GM12878 (cell line): ENCODE results near the gene COX7C. TPM values are rescaled to one million over a fixed set of nuclear protein-coding genes. Genes with fewer than 3 reads are reported as not detected.

Experiments
- ATAC-seq: fragments of 200-7000 bp; cut with Tn5 transposase; 3 replicates; pipeline ENCODE4 v1.9.1; 2020; ENCODE audit warnings: mild to moderate bottlenecking, moderate library complexity
- BruUV-seq: library from RNA; stranded (reverse); fragments of 400-500 nt; replicated peaks from 2 replicates; lab custom pipeline; 2021; lab: Mats Ljungman, UMichigan
- CTCF ChIA-PET: fragments of 300-600 bp; sonication (Branson Sonifier 250); formaldehyde crosslinking; extraction: SDS; loops from one replicate; lab custom pipeline; 2021; ENCODE audit warnings: inconsistent platforms; lab: Yijun Ruan, JAX
- POLR2A ChIA-PET: fragments of 350-600 bp; formaldehyde crosslinking; extraction: SDS; loops from one replicate; lab custom pipeline; 2021; ENCODE audit warnings: inconsistent platforms; lab: Charles Lee
- RAD21 ChIA-PET: fragments of 300-600 bp; sonication (Branson Sonifier 250); formaldehyde crosslinking; loops from one replicate; lab custom pipeline; 2023; ENCODE audit warnings: antibody characterized with exemption; ENCODE audit not compliant: unreplicated experiment; lab: Charles Lee
- SMC1A ChIA-PET: fragments of 300-600 bp; sonication (Branson Sonifier 250); formaldehyde crosslinking; loops from one replicate; lab custom pipeline; 2023; ENCODE audit not compliant: unreplicated experiment, uncharacterized antibody; lab: Charles Lee
- DNase-seq: peaks from one replicate; pipeline ENCODE4 v3.0.0-alpha.2; 2011; ENCODE audit warnings: low read depth, low spot score
- FAIRE-seq: peaks from 3 replicates; lab custom pipeline; 2011; peaks lifted over from hg19 to GRCh38; lab: Jason Lieb, UNC
- H2AFZ ChIP-seq: 2 replicates; pipeline ENCODE4 v1.6.0; 2011; ENCODE audit warnings: low read depth, low read length, control low read depth; ENCODE audit not compliant: control insufficient read depth
- H3K27ac ChIP-seq: 2 replicates; pipeline ENCODE4 v1.5.1; 2011; ENCODE audit warnings: control low read depth; ENCODE audit not compliant: control insufficient read depth, insufficient read depth
- H3K27me3 ChIP-seq, 2 experiments: replicated peaks in 1 of 2; 2 replicates each; pipeline versions ENCODE4 v1.6.0 to v1.6.1; 2011; ENCODE audit warnings: low read length in 1 of 2; ENCODE audit not compliant: control insufficient read depth in 2 of 2, insufficient read depth in 2 of 2
- H3K36me3 ChIP-seq, 2 experiments: 2 replicates each; pipeline ENCODE4 v1.5.1; 2011; ENCODE audit warnings: low read length in 1 of 2; ENCODE audit not compliant: control insufficient read depth in 2 of 2, insufficient read depth in 2 of 2
- H3K4me1 ChIP-seq: 2 replicates; pipeline ENCODE4 v1.6.1; 2011; ENCODE audit warnings: mild to moderate bottlenecking, low read length, moderate library complexity, mixed read lengths; ENCODE audit not compliant: control insufficient read depth, insufficient read depth
- H3K4me2 ChIP-seq: 2 replicates; pipeline ENCODE4 v1.6.0; 2011; ENCODE audit warnings: control low read depth; ENCODE audit not compliant: control insufficient read depth, insufficient read depth
- H3K4me3 ChIP-seq: fragments of 200-600 bp; sonication (generic); 2 replicates; pipeline ENCODE4 v1.5.1; 2016
- H3K79me2 ChIP-seq: 2 replicates; pipeline ENCODE4 v1.6.0; 2011; ENCODE audit warnings: low read length; ENCODE audit not compliant: control insufficient read depth, insufficient read depth
- H3K9ac ChIP-seq: 2 replicates; pipeline ENCODE4 v1.8.0; 2011; ENCODE audit warnings: low read length, control low read depth, mixed read lengths; ENCODE audit not compliant: control insufficient read depth, insufficient read depth
- H3K9me3 ChIP-seq: replicated peaks from 3 replicates; pipeline ENCODE4 v1.5.1; 2011; ENCODE audit warnings: mild to moderate bottlenecking, low read length; ENCODE audit not compliant: control insufficient read depth, insufficient read depth
- H4K20me1 ChIP-seq: 2 replicates; pipeline ENCODE4 v1.6.0; 2011; ENCODE audit not compliant: control insufficient read depth, insufficient read depth
- ASH2L ChIP-seq: fragments of 300-600, 200-600 bp; sonication (generic); IDR thresholded peaks from 2 replicates; pipeline ENCODE4 v1.6.1; 2017; ENCODE audit warnings: low read depth, mild to moderate bottlenecking, borderline replicate concordance
- KAT2A ChIP-seq: conservative IDR thresholded peaks from 2 replicates; pipeline ENCODE4 v1.6.1; 2011; ENCODE audit warnings: low read depth, low read length; ENCODE audit not compliant: control insufficient read depth
- MEF2A ChIP-seq: IDR thresholded peaks from 2 replicates; pipeline ENCODE4 v1.6.1; 2011; ENCODE audit warnings: low read depth, mild to moderate bottlenecking, low read length, moderate library complexity; ENCODE audit not compliant: insufficient read depth
- PAX8 ChIP-seq: fragments of 450-650 bp; IDR thresholded peaks from 2 replicates; pipeline ENCODE4 v1.6.1; 2017; ENCODE audit warnings: mild to moderate bottlenecking, moderate library complexity
- PKNOX1 ChIP-seq: fragments of 450-650 bp; IDR thresholded peaks from 2 replicates; pipeline ENCODE4 v1.6.1; 2016; ENCODE audit warnings: mild to moderate bottlenecking
- TAF1 ChIP-seq: IDR thresholded peaks from 2 replicates; pipeline ENCODE4 v1.6.1; 2011; ENCODE audit warnings: mild to moderate bottlenecking, low read depth, low read length, borderline replicate concordance
- ZNF24 ChIP-seq: fragments of 450-650 bp; IDR thresholded peaks from 2 replicates; pipeline ENCODE4 v1.6.1; 2017; ENCODE audit warnings: antibody characterized with exemption, mild to moderate bottlenecking
- WGBS: methylation state at CpG from one replicate; pipeline ENCODE4 v1.1.6; 2016; ENCODE audit warnings: low lambda C conversion rate; ENCODE audit not compliant: insufficient replicate concordance, insufficient coverage; ENCODE audit errors: missing lambda C conversion rate; 5-methylcytosine and 5-hydroxymethylcytosine counted together
- in situ Hi-C: fragments of 300-500 bp; cut with MboI; formaldehyde crosslinking; loops from 9 replicates; pipeline ENCODE4 v1.14.3; 2018; ENCODE audit warnings: mixed read lengths
- intact Hi-C: fragments of 100-400 bp; cut with micrococcal nuclease; formaldehyde crosslinking; loops from one replicate; pipeline ENCODE4 v1.14.2; 2022; ENCODE audit not compliant: unreplicated experiment
- polyA plus RNA-seq, 11 experiments: library from polyadenylated mRNA; depleted of rRNA in 4 of 11; unstranded in 6 of 11; stranded (reverse) in 5 of 11; fragments of >200 nt; fragmentation: Nextera tagmentation in 4 of 11; fragmentation: Illumina TruSeq in 1 of 11; extraction: Ambion mirVana in 4 of 11; extraction: Trizol in 1 of 11; gene quantifications; 1 replicate in 1 of 11; 2 replicates in 10 of 11; pipeline versions ENCODE4 v1.2.1 to v1.2.3, GENCODE V29; 2011 to 2016; ENCODE audit warnings: inconsistent platforms in 2 of 11, missing spikeins in 2 of 11, low read depth in 1 of 11
- total RNA-seq, 4 experiments: library from RNA; depleted of rRNA in 3 of 4; stranded (reverse); fragments of >200 nt in 3 of 4; fragmentation: Illumina TruSeq in 1 of 4; extraction: Trizol in 1 of 4; gene quantifications; 2 replicates each; pipeline versions ENCODE4 v1.2.1 to v1.2.3, GENCODE V29; 2013 to 2021

Gene COX7C
- total and polyA plus RNA-seq, 10 of the 15 experiments (the other 5 are each of a cell fraction or from before 2014, with no cell fraction given), result 484 to 1,591 (median 883) TPM

DNA sequence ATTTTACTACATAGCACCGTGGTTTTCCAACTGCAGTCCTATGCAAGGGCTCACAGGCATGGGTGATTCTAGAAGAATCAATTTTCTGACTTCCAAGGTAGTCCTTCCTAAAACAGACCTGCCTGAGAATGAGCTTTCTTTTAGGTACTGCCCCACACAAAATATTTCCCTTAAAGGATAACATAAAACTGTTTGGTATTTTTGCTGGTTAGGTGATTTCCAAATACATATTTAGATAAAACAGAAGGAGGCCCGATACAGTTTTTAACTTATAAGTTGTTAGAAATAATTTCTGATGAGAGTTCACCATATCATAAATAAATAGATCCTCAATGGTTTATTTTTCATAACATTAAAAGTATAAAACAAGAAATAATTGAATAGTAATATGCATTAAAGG lies 46.4 kb downstream of the COX7C start:
- intact Hi-C loops, result no loop called here
- H2AFZ ChIP-seq, result no peak overlapping the region
- H3K4me1 ChIP-seq, result no peaks in the 10 kb centered on the region
- RAD21 ChIA-PET, result no interaction called here
- no peak overlapping the region for H3K9ac ChIP-seq
- 50% methylated on average over 2 of the region's 2 CpGs for WGBS
- no peak overlapping the region for H3K4me3 ChIP-seq
- H3K4me2 ChIP-seq, result no peak overlapping the region
- H3K36me3 ChIP-seq, result no peaks in the 10 kb centered on the region
- SMC1A ChIA-PET, result no interaction called here
- CTCF ChIA-PET, result no interaction called here
- POLR2A ChIA-PET, result no interaction called here
- DNase-seq (no peak), ATAC-seq (no peak), FAIRE-seq (no peak)
- TF ChIP-seq PAX8, result no peak
- no peak for TF ChIP-seq MEF2A
- no peak for TF ChIP-seq TAF1
- no peak for TF ChIP-seq KAT2A
- no peak for TF ChIP-seq ASH2L
- no peaks in the 10 kb centered on the region for H3K27me3 ChIP-seq
- H3K79me2 ChIP-seq, result no peaks in the 10 kb centered on the region
- H3K9me3 ChIP-seq, result no peaks in the 10 kb centered on the region
- H4K20me1 ChIP-seq, result no peaks in the 10 kb centered on the region
- in situ Hi-C loops, result no loop called here
- H3K27ac ChIP-seq, result no peak overlapping the region
- no TSS peak for BruUV-seq

- H3K79me2 ChIP-seq, result no peaks in the 10 kb centered on the region
- peak overlapping the region; percentile 40 for H2AFZ ChIP-seq
- ChIA-PET SMC1A (interaction anchor here (1.3 kb wide), 1 partner anchor 17 kb away, joined by 3 read pairs; no protein-coding TSS in a partner anchor), CTCF (interaction anchor here (0.6 to 1.0 kb wide), 2 partner anchors 9 kb away, joined by 3 read pairs; no protein-coding TSS in a partner anchor), POLR2A (no interaction called here)
- 21% methylated on average over 13 of the region's 13 CpGs for WGBS
- H3K36me3 ChIP-seq, result no peaks in the 10 kb centered on the region
- no peaks in the 10 kb centered on the region for H4K20me1 ChIP-seq
- no peak overlapping the region for H3K9ac ChIP-seq
- H3K4me3 ChIP-seq, result no peak overlapping the region
- ATAC-seq, result peak; percentile 82
- in situ Hi-C loops, result no loop called here
- intact Hi-C loops, result no loop called here
- BruUV-seq, result no TSS peak
- H3K4me2 ChIP-seq, result no peak overlapping the region
- no peak for TF ChIP-seq ZNF24
- peak; percentile 21; the same call in 1 of the 2 replicates for TF ChIP-seq PKNOX1
- TF ChIP-seq, all 136 proteins: peak for 1
- Histone ChIP-seq H3K27ac (no peak overlapping the region), H3K27me3 (no peaks in the 10 kb centered on the region), H3K9me3 (no peaks in the 10 kb centered on the region), H3K4me1 (no peaks in the 10 kb centered on the region)
- RAD21 ChIA-PET, result no interaction called here
- DNase-seq, result peak; percentile 21
- FAIRE-seq, result no peak
Observed at GRCh38 chr5:86665984-86666760, 48.4 kb downstream of the COX7C start.
